Kidney (tissue), 14 donors: ENCODE measurements around the gene F12. TPM values are rescaled to one million over a fixed set of nuclear protein-coding genes. Genes with fewer than 3 reads are reported as not detected.
"Not testable (repeated sequence)": the region's sequence is repeated elsewhere in the genome, so short reads cannot be mapped to it uniquely, and the experiment has no call there.

Experiments
- DNase-seq, 5 donors: peaks; one replicate each; pipeline ENCODE4 v3.0.0-alpha.2; 2013 to 2020
- FAIRE-seq: peaks from 2 replicates; lab custom pipeline; 2012; peaks lifted over from hg19 to GRCh38; lab: Jason Lieb, UNC
- H3K27ac ChIP-seq, 2 donors: one replicate each; pipeline ENCODE4 v1.7.0; 2013; ENCODE audit warnings: low read depth in 2 of 2, low read length in 2 of 2, inconsistent platforms in 1 of 2
- H3K27me3 ChIP-seq: one replicate; pipeline ENCODE4 v1.7.1; 2013; ENCODE audit warnings: low read length, inconsistent platforms; ENCODE audit not compliant: control insufficient read depth, insufficient read depth
- H3K36me3 ChIP-seq, 3 donors: one replicate each; pipeline versions ENCODE4 v1.7.0 to v1.7.1; 2013; ENCODE audit warnings: low read length in 3 of 3, control low read depth in 1 of 3, inconsistent platforms in 1 of 3; ENCODE audit not compliant: insufficient read depth in 3 of 3, control insufficient read depth in 2 of 3
- H3K4me1 ChIP-seq, 3 donors: one replicate each; pipeline versions ENCODE4 v1.7.0 to v1.7.1; 2013; ENCODE audit warnings: low read length in 3 of 3, inconsistent platforms in 1 of 3, low read depth in 1 of 3; ENCODE audit not compliant: control insufficient read depth in 2 of 3, insufficient read depth in 2 of 3
- H3K4me3 ChIP-seq, 3 donors: one replicate each; pipeline versions ENCODE4 v1.7.0 to v1.8.1; 2013; ENCODE audit warnings: low read length in 3 of 3, control low read depth in 1 of 3, inconsistent platforms in 1 of 3
- H3K9ac ChIP-seq, 3 donors: one replicate each; pipeline versions ENCODE4 v1.7.0 to v1.7.1; 2013; ENCODE audit warnings: low read length in 3 of 3, control low read depth in 1 of 3, inconsistent platforms in 1 of 3
- H3K9me3 ChIP-seq, 3 donors: one replicate each; pipeline versions ENCODE4 v1.7.0 to v1.7.1; 2013; ENCODE audit warnings: low read length in 3 of 3, control low read depth in 1 of 3, inconsistent platforms in 1 of 3; ENCODE audit not compliant: control insufficient read depth in 2 of 3, insufficient read depth in 1 of 3
- intact Hi-C: fragments of 100-400 bp; cut with DNase I; formaldehyde crosslinking; loops from one replicate; pipeline ENCODE4 v1.11.1; 2022
- polyA plus RNA-seq: library from polyadenylated mRNA; stranded (reverse); fragments of 350-450 nt; fragmentation: Illumina TruSeq; extraction: RNeasy Lipid Tissue Mini Kit (QIAGEN cat#74804); gene quantifications from one replicate; pipeline ENCODE4 v1.2.3, GENCODE V29; 2014; ENCODE audit warnings: low read depth, low replicate concordance; ENCODE audit not compliant: insufficient read depth
- total RNA-seq: library from RNA; stranded (reverse); fragmentation: NEBNext Ultra II Directional; extraction: Animal tissue kit (Norgen Biotek cat#: 25700); gene quantifications from one replicate; pipeline ENCODE4 v1.2.1, GENCODE V29; 2021
- TF ChIP-seq, protein P1 (sequence below): IDR thresholded peaks from 3 replicates; pipeline ENCODE4 v1.5.1; 2012; ENCODE audit warnings: mild to moderate bottlenecking, moderate library complexity, borderline replicate concordance; ENCODE audit not compliant: insufficient read depth; ENCODE audit errors: extremely low read depth
- donor health status: control.
- donor health status: control.
- donor health status: control.
- donor health status: control.
- donor health status: control.
- donor health status: DM: yes; HTN: yes; CAD: no.
- donor health status: Normal renal cell carcinoma (clear cell type).

F12 gene
- total and polyA plus RNA-seq, 2 donors from 2014 or later = 3.1 to 4.2 TPM

DNA sequence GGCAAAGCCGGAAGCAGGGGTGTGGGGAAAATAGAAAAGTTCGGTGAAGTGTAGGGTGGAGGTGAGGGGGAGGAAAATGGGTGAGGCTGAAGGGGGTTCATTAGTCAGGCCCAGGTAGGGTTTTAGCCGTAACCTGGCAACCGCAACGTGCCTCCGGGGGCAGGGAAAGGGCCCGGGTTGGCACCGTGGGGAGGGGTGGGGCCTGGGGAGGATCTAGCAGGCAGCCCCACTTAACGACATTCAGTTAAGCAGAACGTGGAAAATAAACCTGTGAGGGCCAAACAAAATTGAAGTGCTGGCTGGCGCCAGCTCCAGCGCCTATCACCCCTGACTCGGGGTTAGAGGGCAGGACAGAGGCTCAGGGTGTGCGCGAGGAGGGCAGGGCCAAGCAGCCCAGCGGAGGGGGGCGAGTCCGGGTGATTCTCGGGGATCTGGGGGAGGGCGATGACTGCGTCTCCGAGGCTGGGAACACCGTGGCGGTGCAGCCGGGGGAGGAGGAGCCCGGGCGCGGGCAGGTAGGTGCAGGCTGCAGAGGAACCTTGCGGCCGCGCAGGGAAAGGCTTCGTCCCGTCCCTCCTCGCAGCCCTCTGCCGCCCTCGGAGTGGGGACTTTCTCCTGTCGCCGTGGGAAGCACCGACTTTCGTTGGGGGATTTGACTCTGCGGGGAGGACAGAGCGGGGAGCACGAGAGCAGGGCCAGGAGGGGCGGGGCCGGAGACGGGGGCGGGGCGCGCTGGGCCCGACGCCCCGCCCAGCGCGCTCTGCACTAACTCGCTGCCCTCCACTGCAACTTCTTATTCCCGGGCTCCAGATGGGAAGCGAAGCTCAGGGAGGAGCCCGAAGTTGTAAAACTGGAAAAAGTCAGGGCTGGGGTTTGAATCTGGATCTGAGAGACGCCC is 46.5 kb downstream of the F12 start:
- H3K4me3 ChIP-seq = peak overlapping the region in 1 of 3 donors; percentile 59
- H3K27ac ChIP-seq = peak overlapping the region; percentile 67 to 81
- intact Hi-C loops = no loop called here
- no peaks in the 10 kb centered on the region for H3K36me3 ChIP-seq
- H3K27me3 ChIP-seq = no peaks in the 10 kb centered on the region
- FAIRE-seq = no peak
- TF ChIP-seq, protein P1, sequence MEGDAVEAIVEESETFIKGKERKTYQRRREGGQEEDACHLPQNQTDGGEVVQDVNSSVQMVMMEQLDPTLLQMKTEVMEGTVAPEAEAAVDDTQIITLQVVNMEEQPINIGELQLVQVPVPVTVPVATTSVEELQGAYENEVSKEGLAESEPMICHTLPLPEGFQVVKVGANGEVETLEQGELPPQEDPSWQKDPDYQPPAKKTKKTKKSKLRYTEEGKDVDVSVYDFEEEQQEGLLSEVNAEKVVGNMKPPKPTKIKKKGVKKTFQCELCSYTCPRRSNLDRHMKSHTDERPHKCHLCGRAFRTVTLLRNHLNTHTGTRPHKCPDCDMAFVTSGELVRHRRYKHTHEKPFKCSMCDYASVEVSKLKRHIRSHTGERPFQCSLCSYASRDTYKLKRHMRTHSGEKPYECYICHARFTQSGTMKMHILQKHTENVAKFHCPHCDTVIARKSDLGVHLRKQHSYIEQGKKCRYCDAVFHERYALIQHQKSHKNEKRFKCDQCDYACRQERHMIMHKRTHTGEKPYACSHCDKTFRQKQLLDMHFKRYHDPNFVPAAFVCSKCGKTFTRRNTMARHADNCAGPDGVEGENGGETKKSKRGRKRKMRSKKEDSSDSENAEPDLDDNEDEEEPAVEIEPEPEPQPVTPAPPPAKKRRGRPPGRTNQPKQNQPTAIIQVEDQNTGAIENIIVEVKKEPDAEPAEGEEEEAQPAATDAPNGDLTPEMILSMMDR = no peak
- H3K9ac ChIP-seq = no peak overlapping the region
- H3K4me1 ChIP-seq = peaks cover 3 to 31% (median 24%) of the 10 kb centered on the region in 3 donors
- peak; percentile 76 to 93 (median 85) for DNase-seq
- no peaks in the 10 kb centered on the region for H3K9me3 ChIP-seq

DNA sequence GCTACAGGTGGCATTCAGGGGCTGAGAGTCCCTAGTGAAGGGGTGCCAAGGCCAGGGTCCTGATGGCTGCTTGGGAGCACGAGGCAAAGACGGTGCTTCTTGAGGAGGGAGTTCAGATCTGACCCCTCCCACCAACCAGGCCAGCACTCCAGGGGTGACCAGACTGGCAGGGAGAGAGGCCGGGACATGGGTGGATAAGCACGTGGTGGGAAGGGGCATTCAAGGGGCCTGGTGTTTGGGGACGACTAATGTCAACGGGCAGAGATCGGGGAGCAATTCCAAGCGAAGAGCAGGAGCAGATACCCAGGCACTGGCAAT is 47.1 kb downstream of the F12 start:
- intact Hi-C loops = no loop called here
- peak overlapping the region; percentile 67 to 81 for H3K27ac ChIP-seq
- TF ChIP-seq, protein P1 = no peak
- H3K9me3 ChIP-seq = no peaks in the 10 kb centered on the region
- peaks cover 3 to 26% (median 18%) of the 10 kb centered on the region in 3 donors for H3K4me1 ChIP-seq
- H3K9ac ChIP-seq = peak overlapping the region in 1 of 3 donors; percentile 34
- FAIRE-seq (no peak), DNase-seq (peak in 1 of 5 donors; percentile 26)
- peak overlapping the region in 1 of 3 donors; percentile 59 for H3K4me3 ChIP-seq
- H3K36me3 ChIP-seq = no peaks in the 10 kb centered on the region
- no peaks in the 10 kb centered on the region for H3K27me3 ChIP-seq

DNA sequence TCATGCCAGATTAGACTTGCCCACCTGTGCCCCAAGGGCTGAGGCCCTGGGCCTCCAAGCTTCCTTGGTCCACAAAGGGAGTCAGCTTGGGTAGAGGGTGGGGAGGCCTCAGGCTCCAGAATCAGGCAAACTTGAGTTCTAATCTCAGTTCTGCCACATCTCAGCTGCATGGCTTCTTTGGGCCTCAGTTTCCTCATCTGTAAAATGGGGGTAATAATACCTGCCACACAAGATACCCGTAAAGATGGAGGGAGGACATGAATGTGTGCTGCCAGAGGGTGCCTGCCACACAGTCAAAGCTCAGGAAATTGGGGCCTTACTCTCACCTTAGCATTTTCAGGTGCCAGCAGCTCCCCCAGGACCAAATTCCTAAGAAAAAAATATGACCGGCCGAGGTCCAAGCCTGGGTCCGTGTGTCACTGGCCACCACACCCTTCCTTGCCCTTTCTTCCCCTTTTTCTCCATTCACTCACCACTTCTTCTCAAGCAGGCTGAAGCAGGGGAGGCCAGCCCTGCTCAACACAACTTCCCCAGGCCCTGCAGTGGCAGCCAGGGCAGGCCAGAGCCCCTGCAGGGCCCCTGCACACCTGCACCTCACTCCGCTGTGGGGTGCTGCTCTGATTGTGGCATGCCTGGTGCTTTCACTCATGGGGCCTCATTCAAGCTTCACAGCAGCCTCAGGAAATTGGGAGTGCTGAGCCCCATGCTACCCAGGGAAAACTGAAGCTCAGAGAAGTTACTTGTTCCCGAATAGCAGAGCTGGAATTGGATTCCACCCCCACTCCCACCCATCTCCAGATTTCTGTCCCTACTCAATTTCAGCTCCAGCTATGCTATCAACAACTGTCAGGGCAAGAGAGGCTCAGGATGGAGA is 47.7 kb downstream of the F12 start:
- DNase-seq (peak in 1 of 5 donors; percentile 43), FAIRE-seq (no peak)
- Histone ChIP-seq H3K27me3 (no peaks in the 10 kb centered on the region), H3K9ac (peak overlapping the region in 1 of 3 donors; percentile 34), H3K27ac (peak overlapping the region; percentile 67 to 81), H3K4me3 (no peak overlapping the region), H3K36me3 (no peaks in the 10 kb centered on the region), H3K4me1 (peaks cover 3 to 27% (median 17%) of the 10 kb centered on the region in 3 donors), H3K9me3 (no peaks in the 10 kb centered on the region)
- TF ChIP-seq, protein P1 = no peak
- intact Hi-C loops = no loop called here

DNA sequence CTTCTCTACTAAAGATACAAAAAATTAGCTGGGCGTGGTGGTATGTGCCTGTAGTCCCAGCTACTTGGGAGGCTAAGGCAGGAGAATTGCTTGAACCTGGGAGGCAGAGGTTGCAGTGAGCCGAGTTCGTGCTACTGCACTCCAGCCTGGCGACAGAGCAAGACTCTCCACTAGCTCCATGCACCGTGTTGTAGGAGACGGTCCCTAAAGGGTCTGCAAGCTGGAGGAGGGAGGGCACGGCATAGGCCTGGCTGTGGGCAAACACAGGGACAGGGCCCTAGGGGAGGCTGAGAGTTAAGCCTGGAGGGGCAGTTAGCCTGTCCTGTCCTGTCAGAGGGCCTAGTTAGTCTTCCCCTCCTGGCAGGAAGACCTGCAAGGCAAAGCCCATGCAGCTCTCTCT is 48.6 kb downstream of the F12 start:
- FAIRE-seq, H3K4me3 ChIP-seq, H3K36me3 ChIP-seq, DNase-seq, H3K9ac ChIP-seq, H3K27me3 ChIP-seq, H3K27ac ChIP-seq, intact Hi-C loops, H3K9me3 ChIP-seq: not testable (repeated sequence)
- peaks cover 0 to 22% (median 9%) of the 10 kb centered on the region in 3 donors for H3K4me1 ChIP-seq
